Stromal cell of bone marrow (primary cell): Measurements from ENCODE around the gene FGF22.
"Not testable (repeated sequence)": the region's sequence is repeated elsewhere in the genome, so short reads cannot be mapped to it uniquely, and the experiment has no call there.

ENCODE experiments used
- DNase-seq: peaks from one replicate; pipeline ENCODE4 v3.0.0-alpha.2; 2012; ENCODE audit warnings: low read depth

FGF22 gene

DNA sequence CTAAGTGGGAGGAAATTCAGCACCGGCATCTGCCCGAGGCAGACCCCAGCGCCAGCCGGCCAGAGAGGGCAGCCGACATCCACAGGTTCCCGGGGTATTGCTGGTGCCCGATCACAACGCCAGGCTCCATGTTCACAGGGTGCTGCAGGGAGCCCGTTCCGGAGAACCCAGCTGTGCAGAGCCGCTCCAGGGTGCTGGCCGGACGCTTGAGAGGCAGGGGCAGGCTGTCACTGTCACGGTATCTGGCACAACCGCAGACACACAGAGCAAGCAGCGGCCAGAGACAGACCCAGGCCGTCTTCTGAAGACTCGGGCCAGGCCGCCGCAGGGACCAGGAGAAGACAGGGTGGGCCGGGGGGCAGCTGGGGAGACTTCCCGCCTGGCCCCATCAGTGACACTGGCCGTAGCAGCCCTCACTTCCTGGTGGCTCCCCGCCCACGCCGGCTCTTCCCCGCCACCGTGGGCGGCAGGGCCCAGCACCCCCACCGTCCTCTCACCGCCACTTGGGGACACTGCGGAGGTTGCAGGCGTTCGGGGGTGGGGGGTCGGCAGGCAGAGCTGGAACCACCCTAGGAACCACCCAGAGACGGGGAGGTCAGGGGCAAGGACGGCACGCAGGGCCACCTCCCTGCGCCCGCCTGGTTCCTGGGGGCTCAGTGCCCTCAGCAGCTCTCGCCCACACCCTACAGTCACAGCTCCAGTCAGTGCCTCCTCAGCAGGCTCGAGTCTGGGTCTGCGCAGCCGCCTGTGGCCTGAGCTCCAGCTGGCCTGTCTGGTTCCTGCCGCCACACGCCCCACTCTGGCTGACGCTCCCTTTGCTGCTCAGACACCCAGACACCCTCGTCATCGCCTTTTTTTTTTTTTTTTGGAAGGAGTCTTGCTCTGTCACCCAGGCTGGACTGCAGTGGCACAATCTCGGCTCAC, 19.5 kb downstream of the FGF22 start:
- no peak for DNase-seq

DNA sequence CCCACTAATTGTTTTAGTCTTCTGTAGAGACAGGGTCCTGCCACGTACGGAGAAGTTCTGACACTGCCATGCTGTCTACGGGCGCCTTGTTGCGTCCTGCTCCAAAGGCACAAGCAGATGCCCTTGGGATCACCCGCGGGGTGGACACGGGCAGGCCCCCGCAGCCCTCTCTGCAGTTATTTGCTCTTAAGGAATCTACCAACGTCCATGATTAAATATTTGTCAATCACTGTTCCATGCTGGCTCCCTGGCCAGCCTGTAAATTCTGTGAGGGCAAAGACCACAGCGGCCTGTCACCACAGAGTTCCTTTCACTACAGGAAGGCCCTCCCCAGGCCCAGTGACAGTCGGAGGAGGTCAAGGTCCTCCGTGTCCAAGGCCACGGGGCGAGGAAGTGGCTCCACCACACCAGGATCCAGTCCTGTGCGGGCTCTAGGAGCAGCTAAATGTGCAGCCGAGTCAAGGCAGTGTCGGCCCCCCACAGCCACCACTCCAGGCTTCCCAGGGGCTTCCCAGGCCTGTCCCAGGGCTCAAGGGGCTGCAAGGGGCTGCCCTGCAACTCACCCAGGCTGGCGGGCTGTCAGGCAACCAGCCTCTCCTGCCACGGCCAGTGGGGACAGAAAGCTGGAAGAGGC, 21.2 kb downstream of the FGF22 start:
- DNase-seq, result no peak

- no peak for DNase-seq
These were observed 21.9 kb downstream of the FGF22 start for GRCh38 chr19:661427-662196.

- no peak for DNase-seq
These were observed 22.7 kb downstream of the FGF22 start for GRCh38 chr19:662207-662961.

- DNase-seq, result peak; percentile 79
These were observed 23.4 kb downstream of the FGF22 start, which contains the start of gene RNF126 for GRCh38 chr19:662962-663681. Gene RNF126 (minus strand): TSS chr19:663214. CDS start chr19:663121, 93 bp downstream.

- DNase-seq, result no peak
These were observed 24.0 kb downstream of the FGF22 start for GRCh38 chr19:663682-664117.

- peak; percentile 37 for DNase-seq
These were observed 25.3 kb downstream of the FGF22 start for GRCh38 chr19:664913-665443.

GRCh38 chr19:666985-667573, 27.4 kb downstream of the FGF22 start:
- not testable (repeated sequence) for DNase-seq

DNA sequence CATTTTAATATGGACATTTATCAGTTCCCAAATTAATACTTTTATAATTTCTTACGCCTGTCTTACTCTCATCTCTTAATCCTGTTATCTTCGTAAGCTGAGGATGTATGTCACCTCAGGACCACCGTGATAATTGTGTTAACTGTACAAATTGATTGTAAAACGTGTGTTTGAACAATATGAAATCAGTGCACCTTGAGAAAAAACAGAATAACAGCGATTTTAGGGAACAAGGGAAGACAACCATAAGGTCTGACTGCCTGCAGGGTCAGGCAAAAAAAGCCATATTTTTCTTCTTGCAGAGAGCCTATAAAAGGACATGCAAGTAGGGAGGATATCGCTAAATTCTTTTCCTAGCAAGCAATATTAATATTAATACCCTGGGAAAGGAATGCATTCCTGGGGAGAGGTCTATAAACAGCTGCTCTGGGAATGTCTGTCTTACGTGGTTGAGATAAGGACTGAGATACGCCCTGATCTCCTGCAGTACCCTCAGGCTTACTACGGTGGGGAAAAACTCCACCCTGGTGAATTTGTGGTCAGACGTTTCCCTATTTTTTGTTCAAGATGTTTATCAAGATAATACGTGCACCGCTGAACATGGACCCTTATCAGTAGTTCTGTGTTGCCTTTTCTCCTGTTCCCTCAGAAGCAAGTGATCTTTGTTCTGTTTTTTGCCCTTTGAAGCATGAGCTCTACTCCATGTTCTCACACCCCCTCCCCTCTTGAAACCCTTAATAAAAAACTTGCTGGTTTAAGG, 29.2 kb downstream of the FGF22 start:
- not testable (repeated sequence) for DNase-seq

GRCh38 chr19:670609-671075, 31.0 kb downstream of the FGF22 start:
- DNase-seq, result no peak

- no peak for DNase-seq
These were observed 34.8 kb downstream of the FGF22 start for GRCh38 chr19:674282-675151.

DNA sequence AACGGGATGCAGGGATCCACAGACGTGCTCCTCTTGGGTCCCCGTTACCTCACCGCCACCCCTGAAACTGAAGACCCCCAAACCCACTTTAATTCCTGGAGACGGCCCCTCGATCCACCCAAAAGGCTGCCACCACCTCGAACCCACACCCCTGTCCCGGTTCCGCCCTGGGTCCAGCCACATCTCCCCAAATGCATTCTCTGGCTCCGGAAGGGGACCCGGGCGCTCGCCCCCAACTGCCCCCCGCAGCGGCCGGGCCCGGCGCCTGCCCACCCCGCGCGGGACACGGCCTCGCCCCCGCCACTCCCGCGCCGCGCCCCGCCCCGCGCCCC, 36.3 kb downstream of the FGF22 start:
- DNase-seq, result no peak

DNA sequence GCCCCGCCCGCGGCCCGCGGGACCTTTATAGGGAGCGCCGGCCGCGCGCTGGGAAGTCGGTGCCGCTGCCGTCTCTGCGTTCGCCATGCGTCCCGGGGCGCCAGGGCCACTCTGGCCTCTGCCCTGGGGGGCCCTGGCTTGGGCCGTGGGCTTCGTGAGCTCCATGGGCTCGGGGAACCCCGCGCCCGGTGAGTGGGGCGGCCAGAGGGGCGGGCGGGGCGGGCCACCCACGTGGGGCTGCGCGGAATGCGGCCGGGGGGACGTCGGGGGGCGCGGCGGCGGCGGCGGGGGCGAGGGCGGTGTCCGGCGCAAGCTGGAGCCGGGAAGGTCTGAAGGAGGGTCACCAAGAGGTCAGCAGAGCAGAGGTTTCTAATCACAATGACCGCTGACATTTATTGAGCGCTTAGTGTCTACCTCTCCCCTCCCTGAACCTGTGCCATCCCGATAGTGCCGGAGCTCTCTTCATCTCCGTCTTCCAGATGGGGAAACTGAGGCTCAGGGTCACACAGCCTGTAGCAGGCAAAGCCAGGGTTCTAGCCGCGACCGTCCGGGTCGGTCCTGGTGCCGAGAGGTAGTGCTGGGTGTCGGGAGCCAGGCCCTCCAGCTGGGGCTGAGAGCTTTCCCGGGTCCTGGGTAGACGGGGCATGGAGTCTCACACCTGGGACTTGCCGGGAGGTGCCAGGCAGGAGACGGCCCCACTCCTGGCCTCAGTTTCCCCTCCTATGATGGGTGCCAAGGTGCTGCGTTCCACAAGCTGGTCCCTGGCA, 36.8 kb downstream of the FGF22 start, which contains the start of gene FSTL3:
FSTL3 (plus strand) TSS at position 54 of the 767 bp plus-strand sequence; CDS start at position 86, 32 bp downstream.
- no peak for DNase-seq

DNA sequence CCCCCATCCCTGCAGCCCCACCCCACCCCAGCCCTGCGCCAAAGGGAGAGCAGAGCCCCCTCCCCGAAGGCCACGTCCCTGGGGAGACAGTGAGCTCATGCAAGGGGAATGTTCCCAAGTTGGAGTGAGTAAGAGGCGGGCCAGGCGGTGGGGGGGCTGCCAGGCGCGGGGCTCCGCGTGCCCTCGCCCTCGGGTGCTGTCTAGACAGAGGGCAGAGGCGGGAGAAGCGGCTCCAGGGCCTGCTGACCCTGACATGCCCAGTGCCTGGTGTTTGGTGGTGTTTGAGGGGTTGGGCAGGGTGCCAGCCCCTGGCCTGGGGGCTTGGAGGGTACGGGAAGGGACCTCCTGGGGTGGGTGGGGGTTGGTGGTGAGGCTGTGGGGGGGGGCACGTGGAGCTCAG, 37.5 kb downstream of the FGF22 start:
- peak; percentile 50 for DNase-seq

GRCh38 chr19:677601-678436, 38.1 kb downstream of the FGF22 start:
- DNase-seq, result no peak

GRCh38 chr19:678791-679388, 39.2 kb downstream of the FGF22 start:
- no peak for DNase-seq
